ENCODE measurements around the gene LRIT2. TPM values are rescaled to one million over a fixed set of nuclear protein-coding genes. Genes with fewer than 3 reads are reported as not detected.

LRIT2 gene
- total RNA-seq, 1 donor from 2014 or later, result not detected

DNA sequence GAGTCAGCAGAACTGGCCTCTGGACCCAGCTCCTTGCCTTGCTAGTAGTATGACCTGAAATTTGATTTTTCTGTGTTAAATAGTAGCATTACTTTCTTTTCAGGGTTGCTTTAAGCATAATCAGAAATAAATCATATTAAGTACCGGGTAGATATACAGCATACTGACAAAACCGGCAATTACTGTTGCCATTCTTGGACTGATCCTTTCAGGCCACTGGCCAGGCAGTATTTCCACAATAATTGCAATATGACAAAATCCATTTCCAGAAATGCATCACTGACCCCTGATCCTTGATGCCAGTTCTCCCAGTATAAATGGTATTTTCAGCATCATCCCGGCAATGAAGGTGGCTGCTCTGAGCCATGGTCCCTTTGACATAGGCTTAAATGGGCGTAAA, 9.1 kb upstream of the LRIT2 start:
- no peak overlapping the region for H3K27ac Mint-ChIP-seq
- no peaks in the 10 kb centered on the region for H3K36me3 Mint-ChIP-seq (ENCODE audit: low read depth)
- no peak for DNase-seq
- H3K9me3 Mint-ChIP-seq, result no peaks in the 10 kb centered on the region
- H3K4me1 Mint-ChIP-seq, result no peaks in the 10 kb centered on the region
- intact Hi-C loops (cut with micrococcal nuclease), result no loop called here
- H3K4me3 Mint-ChIP-seq, result no peak overlapping the region
- H3K27me3 Mint-ChIP-seq, result no peaks in the 10 kb centered on the region

DNA sequence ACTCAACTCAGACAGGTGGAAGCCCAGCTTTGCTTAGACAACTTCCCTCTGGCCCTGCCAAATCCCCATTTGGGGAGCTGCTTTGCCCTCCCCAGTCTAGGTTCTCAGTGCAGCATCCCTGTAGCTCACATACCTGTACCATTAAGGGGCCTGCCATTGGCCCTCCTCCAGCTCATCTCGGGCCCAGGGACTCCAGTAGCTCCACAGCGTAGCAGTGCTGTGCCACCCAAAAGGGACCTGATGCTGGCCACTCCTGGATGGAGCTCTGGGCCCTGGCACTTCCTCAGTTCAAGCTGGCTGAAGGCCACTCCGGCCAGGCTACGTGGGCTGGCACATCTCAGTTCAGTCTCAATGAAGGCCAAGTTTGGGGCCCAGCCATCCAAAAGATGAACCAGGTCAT, 8.6 kb upstream of the LRIT2 start:
- H3K27me3 Mint-ChIP-seq, result peaks cover under 1% of the 10 kb centered on the region
- no peaks in the 10 kb centered on the region for H3K36me3 Mint-ChIP-seq (ENCODE audit: low read depth)

DNA sequence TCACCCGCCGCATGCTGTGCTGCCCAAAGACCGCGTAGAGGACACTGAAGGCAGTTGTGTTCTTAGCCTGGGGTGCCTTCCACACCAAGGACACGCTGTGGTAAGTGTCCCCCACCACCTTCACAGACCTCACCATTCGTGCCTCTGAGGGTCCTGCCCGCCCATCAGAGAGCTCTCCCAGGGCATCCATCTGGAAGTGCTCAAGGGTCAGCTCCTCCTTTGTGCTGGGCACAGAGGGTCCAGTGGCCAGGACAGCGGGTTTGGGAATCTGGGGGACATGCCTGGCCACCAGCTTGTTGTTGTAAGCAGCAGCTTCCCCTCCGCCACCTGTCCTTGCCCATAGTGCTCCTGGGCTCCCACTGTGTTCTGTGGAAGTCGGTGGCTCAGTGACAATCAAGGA, 7.0 kb upstream of the LRIT2 start:
- Mint-ChIP-seq H3K27me3 (peaks cover 2% of the 10 kb centered on the region), H3K4me3 (no peak overlapping the region), H3K27ac (no peak overlapping the region), H3K36me3 (ENCODE audit: low read depth) (no peaks in the 10 kb centered on the region), H3K9me3 (no peaks in the 10 kb centered on the region), H3K4me1 (no peaks in the 10 kb centered on the region)
- intact Hi-C loops (cut with micrococcal nuclease), result no loop called here
- DNase-seq, result no peak

More for the DNA sequence above, 8.6 kb upstream of the LRIT2 start:
- intact Hi-C loops (cut with micrococcal nuclease), result no loop called here
- no peaks in the 10 kb centered on the region for H3K4me1 Mint-ChIP-seq
- DNase-seq, result no peak
- no peaks in the 10 kb centered on the region for H3K9me3 Mint-ChIP-seq
- no peak overlapping the region for H3K4me3 Mint-ChIP-seq
- no peak overlapping the region for H3K27ac Mint-ChIP-seq

DNA sequence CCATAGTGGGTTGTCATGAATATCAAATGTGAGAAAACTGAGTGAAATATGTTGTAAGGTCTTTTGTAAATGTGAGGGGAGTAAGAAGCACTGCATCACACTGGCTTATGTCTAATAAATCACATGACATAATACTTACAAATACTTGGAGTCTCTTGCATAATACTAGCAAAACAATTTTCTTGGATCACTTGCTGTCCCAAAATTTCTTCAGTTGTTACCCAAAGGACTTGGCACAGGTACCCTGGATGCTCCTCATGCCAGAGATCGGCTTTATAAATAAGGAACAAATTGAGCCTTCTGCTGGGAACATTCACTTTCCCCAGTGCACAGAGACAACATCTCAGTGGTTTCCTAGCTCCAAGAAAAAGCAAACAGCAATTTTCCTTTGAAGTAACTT, 5.0 kb upstream of the LRIT2 start:
- intact Hi-C loops (cut with micrococcal nuclease), result no loop called here
- Mint-ChIP-seq H3K4me1 (no peaks in the 10 kb centered on the region), H3K4me3 (no peak overlapping the region), H3K9me3 (no peaks in the 10 kb centered on the region), H3K27me3 (peaks cover 4% of the 10 kb centered on the region), H3K27ac (no peak overlapping the region), H3K36me3 (ENCODE audit: low read depth) (no peaks in the 10 kb centered on the region)
- DNase-seq, result no peak

DNA sequence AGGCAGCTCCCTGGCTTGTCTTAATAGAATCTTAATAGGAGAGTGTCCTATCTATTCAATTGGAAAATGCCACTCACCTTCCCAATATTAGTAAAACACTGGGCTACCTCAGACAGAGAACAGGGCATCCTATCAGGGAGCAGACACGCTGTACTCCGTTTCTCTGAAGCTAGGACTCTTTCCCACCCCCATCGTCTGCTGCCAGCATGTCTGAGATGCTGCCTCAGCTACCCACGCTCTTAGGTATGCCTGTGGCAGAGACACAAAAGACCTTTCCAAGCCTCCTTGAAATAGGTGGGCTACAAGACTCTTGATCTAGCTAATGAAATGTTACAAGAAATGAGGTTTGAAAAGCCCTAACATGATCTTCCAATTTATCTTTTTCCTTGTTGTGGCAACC, 2.5 kb upstream of the LRIT2 start:
- no peak for DNase-seq
- intact Hi-C loops (cut with micrococcal nuclease), result no loop called here
- Mint-ChIP-seq H3K9me3 (no peaks in the 10 kb centered on the region), H3K27me3 (peaks cover 4% of the 10 kb centered on the region), H3K36me3 (ENCODE audit: low read depth) (no peaks in the 10 kb centered on the region), H3K27ac (no peak overlapping the region), H3K4me1 (no peaks in the 10 kb centered on the region), H3K4me3 (no peak overlapping the region)

DNA sequence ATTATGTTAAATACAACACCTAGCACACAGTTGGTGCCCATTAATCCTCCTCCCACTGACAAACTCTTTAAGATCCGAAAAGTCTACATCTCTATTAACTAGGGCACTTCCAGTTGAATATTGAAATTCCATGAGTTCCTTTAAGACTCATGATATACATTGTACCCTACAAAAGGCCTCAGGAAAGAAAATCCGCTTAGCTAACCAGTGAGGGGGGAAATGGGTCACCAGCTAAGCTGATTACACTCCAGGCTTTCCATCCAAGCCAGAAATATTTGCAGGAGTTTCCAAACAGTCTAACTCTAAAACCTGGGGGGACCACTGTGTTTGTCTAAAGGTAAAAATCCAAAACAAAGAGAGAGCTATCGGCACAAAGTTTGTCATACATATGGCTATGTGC, 1.3 kb upstream of the LRIT2 start:
- H3K4me3 Mint-ChIP-seq, result no peak overlapping the region
- intact Hi-C loops (cut with micrococcal nuclease), result no loop called here
- H3K27ac Mint-ChIP-seq, result no peak overlapping the region
- H3K27me3 Mint-ChIP-seq, result peaks cover 4% of the 10 kb centered on the region
- no peaks in the 10 kb centered on the region for H3K36me3 Mint-ChIP-seq (ENCODE audit: low read depth)
- H3K4me1 Mint-ChIP-seq, result no peaks in the 10 kb centered on the region
- no peaks in the 10 kb centered on the region for H3K9me3 Mint-ChIP-seq
- DNase-seq, result no peak

DNA sequence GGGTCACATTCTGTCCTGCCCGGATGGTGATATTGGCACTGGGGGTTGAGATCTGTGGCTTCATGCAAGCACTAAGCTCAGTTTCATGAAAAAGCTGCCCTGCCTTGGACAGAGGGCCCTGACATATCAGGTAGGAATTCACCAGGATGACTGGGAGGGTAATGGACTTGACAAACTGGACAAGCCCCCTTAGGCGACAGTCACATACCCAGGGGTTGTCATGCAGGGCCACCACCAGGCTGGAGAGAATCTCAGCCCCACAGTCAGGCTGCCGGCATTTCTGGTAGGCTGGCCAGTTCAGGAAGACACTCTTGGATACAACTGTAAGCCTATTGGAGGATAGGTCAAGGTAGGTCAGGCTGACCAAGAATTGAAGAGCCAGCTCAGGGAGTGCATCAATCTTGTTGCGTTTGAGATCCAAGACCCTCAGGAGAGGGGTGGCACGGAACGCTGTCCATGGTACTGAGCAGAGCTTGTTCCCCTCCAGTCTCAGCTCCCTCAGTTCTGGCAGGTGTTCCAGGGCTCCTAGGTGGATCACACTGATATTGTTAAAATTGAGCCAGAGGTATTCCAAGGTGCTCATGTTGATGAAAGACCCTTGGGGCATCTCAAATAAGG, 824 bp downstream of the LRIT2 start:
- Mint-ChIP-seq H3K9me3 (peaks cover 1% of the 10 kb centered on the region), H3K27ac (no peak overlapping the region), H3K4me3 (no peak overlapping the region), H3K4me1 (no peaks in the 10 kb centered on the region), H3K27me3 (peaks cover 4% of the 10 kb centered on the region), H3K36me3 (ENCODE audit: low read depth) (no peaks in the 10 kb centered on the region)
- DNase-seq, result no peak
- intact Hi-C loops (cut with micrococcal nuclease), result no loop called here

DNA sequence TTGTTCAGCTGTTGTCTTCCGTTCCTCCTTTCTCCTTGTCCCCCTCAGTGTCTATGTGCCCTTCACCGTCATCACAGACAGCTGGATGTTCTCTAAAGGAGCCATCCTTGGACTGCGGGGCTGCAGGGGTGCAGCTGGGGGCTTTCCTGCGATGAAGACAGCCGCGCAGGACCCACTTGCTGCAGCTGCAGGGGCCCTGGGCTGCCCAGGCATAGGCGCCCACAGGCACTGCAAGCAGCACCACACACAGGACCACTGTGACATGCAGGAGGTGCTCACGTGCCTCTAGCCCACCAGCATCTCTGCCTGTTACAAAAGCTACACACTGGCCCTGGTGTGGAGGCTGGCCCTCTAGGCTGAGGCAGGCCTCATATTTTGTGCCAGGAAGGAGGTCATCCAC, 3.4 kb downstream of the LRIT2 start:
- Mint-ChIP-seq H3K4me1 (no peaks in the 10 kb centered on the region), H3K9me3 (peaks cover 5% of the 10 kb centered on the region), H3K4me3 (no peak overlapping the region), H3K27me3 (no peaks in the 10 kb centered on the region), H3K27ac (no peak overlapping the region), H3K36me3 (ENCODE audit: low read depth) (no peaks in the 10 kb centered on the region)
- DNase-seq, result no peak
- intact Hi-C loops (cut with micrococcal nuclease), result no loop called here

DNA sequence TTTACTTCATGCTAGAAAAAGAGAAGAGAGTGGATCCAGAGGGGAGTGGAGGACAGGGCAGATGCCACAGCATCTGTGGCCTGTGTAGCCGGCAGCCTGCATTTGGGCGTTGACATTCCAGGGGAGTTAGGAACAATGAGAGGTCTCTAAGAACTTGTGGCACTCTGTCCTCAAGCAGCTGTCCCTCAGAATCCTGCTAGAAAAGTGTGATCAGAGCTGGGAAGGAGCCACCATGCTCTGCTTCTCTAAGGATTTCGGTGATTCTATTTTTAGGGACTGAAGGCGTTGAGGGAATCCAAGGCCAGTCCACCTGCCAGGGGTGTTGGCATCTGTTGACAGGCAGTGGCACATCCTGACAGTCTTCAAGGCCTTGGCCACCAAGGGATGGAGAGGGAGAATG, 7.6 kb downstream of the LRIT2 start:
- intact Hi-C loops (cut with micrococcal nuclease), result no loop called here
- H3K4me1 Mint-ChIP-seq, result no peaks in the 10 kb centered on the region
- H3K9me3 Mint-ChIP-seq, result peaks cover 5% of the 10 kb centered on the region
- H3K4me3 Mint-ChIP-seq, result no peak overlapping the region
- DNase-seq, result no peak
- no peaks in the 10 kb centered on the region for H3K27me3 Mint-ChIP-seq
- no peak overlapping the region for H3K27ac Mint-ChIP-seq
- no peaks in the 10 kb centered on the region for H3K36me3 Mint-ChIP-seq (ENCODE audit: low read depth)

DNA sequence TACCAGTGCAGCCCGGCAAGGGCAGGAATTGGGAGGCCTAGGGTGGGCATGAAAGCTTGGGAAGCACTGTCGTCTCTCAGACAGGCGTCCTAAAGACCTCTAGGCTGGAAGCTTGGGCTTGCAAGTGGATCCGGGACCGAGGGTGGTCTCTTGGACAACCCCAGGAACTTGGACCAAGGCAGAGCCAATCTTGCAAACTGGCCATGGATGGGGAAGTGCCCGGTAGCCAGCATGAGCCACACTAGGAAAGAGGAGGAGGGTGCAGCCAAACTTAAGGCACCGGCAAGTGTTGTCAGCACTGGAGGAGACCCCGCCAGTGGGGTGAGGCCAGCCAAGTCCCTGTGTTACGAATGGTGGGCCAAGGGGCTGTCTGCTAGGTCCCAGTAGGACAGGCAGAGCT, 8.5 kb downstream of the LRIT2 start:
- Mint-ChIP-seq H3K27ac (no peak overlapping the region), H3K4me3 (no peak overlapping the region), H3K9me3 (peaks cover 5% of the 10 kb centered on the region), H3K4me1 (no peaks in the 10 kb centered on the region), H3K27me3 (peaks cover 2% of the 10 kb centered on the region), H3K36me3 (ENCODE audit: low read depth) (no peaks in the 10 kb centered on the region)
- no peak for DNase-seq
- intact Hi-C loops (cut with micrococcal nuclease), result no loop called here

DNA sequence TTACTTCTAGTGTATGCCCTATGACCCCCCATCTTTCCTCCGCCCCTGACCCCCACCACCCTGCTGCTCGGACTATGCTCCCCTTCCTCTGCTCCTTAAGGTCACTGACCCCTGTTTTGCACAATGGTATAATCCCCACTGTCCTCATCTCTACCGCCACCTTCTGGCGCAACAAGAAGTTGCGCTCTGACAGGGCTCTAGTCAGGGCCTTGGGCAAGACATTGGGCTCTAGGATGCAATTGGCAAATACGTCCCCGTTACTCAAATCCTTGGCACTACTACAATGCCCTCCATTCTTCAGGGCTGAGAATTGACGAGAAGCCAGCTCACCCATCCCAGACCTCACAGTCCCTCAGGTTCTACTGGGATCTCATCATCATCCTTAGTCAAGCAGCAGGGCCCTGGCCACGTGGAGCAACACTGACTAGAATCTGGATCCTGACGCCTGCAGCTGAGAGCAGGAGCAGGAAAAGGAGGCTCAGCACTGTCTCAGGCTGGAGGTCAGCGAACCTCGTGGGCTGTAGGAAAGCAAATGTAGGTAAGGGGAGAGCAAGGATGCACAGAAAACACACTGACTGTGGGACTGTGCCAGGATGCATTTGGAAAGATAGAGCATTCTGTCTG, 10.6 kb downstream of the LRIT2 start:
- Mint-ChIP-seq H3K4me1 (no peaks in the 10 kb centered on the region), H3K4me3 (peak overlapping the region; percentile 46), H3K36me3 (ENCODE audit: low read depth) (no peaks in the 10 kb centered on the region), H3K27me3 (peaks cover 2% of the 10 kb centered on the region), H3K9me3 (peaks cover 5% of the 10 kb centered on the region), H3K27ac (no peak overlapping the region)
- intact Hi-C loops (cut with micrococcal nuclease), result no loop called here
- DNase-seq, result peak; percentile 85

DNA sequence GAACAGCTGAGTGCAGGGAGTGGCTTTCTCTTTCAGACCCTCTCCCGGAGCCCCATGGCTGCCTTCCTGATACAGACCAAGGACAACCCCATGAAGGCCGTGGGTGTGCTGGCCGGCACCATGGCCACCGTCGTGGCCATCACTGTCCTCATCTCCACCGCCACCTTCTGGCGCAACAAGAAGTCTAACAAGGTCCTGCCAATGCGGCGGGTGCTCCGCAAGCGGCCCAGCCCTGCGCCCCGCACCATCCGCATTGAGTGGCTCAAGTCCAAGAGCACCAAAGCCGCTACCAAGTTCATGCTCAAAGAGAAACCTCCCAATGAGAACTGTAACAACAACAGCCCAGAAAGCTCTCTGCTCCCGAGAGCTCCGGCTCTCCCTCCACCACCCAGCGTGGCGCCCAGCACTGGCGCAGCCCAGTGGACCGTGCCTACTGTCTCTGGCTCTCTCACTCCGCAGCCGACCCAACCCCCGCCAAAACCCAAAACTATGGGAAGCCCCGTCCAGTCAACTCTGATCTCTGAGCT, 11.2 kb downstream of the LRIT2 start:
- H3K9me3 Mint-ChIP-seq, result peaks cover under 1% of the 10 kb centered on the region
- H3K27me3 Mint-ChIP-seq, result peaks cover 2% of the 10 kb centered on the region
- intact Hi-C loops (cut with micrococcal nuclease), result no loop called here

DNA sequence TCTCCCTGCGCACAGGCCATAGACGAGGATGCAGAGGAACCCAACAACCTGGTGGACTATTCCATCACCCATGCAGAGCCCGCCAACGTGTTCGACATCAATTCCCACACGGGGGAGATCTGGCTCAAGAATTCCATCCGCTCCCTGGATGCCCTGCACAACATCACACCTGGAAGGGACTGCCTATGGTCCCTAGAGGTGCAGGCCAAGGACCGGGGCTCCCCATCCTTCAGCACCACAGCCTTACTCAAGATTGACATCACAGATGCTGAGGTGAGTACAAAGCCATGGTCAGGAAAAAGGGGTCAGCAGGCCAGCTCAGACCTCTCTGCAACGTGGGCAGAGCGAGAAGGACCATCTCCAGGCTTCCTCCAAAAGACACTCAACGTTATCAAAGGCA, 12.3 kb downstream of the LRIT2 start:
- intact Hi-C loops (cut with micrococcal nuclease), result no loop called here
- H3K27ac Mint-ChIP-seq, result no peak overlapping the region
- no peaks in the 10 kb centered on the region for H3K36me3 Mint-ChIP-seq (ENCODE audit: low read depth)
- H3K27me3 Mint-ChIP-seq, result peaks cover 4% of the 10 kb centered on the region
- H3K4me1 Mint-ChIP-seq, result no peaks in the 10 kb centered on the region
- no peaks in the 10 kb centered on the region for H3K9me3 Mint-ChIP-seq
- H3K4me3 Mint-ChIP-seq, result no peak overlapping the region
- DNase-seq, result no peak

More for the DNA sequence above, 11.2 kb downstream of the LRIT2 start:
- Mint-ChIP-seq H3K4me1 (no peaks in the 10 kb centered on the region), H3K4me3 (peak overlapping the region; percentile 46), H3K27ac (no peak overlapping the region), H3K36me3 (ENCODE audit: low read depth) (no peaks in the 10 kb centered on the region)
- no peak for DNase-seq

DNA sequence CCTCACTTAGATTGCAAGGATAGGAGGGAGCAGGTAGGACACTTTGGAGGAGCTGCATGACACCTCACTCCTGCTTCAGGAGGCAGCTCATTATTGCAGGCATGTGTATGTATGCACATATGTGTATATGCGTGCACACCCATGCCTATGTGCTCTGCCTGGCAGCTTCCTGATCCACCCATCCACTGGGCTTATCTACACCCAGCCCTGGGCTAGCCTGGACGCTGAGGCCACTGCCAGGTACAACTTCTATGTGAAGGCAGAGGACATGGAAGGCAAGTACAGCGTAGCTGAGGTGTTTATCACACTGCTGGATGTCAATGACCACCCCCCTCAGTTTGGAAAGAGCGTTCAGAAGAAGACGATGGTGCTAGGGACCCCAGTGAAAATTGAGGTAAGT, 13.3 kb downstream of the LRIT2 start:
- intact Hi-C loops (cut with micrococcal nuclease), result no loop called here
- Mint-ChIP-seq H3K9me3 (no peaks in the 10 kb centered on the region), H3K4me1 (no peaks in the 10 kb centered on the region)

DNA sequence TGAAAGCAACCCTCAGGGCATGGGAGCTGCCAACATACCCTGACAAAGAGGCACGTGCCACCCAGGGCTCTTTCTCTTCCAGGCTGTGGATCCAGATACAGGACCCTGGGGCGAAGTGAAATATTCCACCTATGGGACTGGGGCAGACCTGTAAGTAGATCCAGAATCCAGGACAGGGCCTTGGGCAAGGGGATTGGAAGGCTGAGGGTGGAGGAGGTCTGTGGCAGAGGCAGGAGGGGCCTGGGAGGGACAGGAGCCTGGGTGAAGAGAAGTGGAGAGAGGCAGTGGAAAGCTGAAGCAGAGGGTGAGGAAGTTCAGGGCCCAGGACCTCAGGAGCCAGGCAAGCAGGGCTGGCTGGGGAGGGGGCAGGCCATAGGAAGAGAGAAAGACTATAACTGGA, 13.8 kb downstream of the LRIT2 start:
- Mint-ChIP-seq H3K27me3 (peaks cover 11% of the 10 kb centered on the region), H3K9me3 (no peaks in the 10 kb centered on the region), H3K4me3 (no peak overlapping the region), H3K27ac (no peak overlapping the region), H3K4me1 (no peaks in the 10 kb centered on the region), H3K36me3 (ENCODE audit: low read depth) (no peaks in the 10 kb centered on the region)
- DNase-seq, result no peak
- intact Hi-C loops (cut with micrococcal nuclease), result no loop called here

More for the DNA sequence above, 13.3 kb downstream of the LRIT2 start:
- H3K4me3 Mint-ChIP-seq, result no peak overlapping the region
- DNase-seq, result no peak
- H3K27me3 Mint-ChIP-seq, result peaks cover 7% of the 10 kb centered on the region
- H3K36me3 Mint-ChIP-seq (ENCODE audit: low read depth), result no peaks in the 10 kb centered on the region
- no peak overlapping the region for H3K27ac Mint-ChIP-seq
